ENCODE data around the gene GPRC5C.

- TF ChIP-seq POLR2A (IDR thresholded peaks at IDR 0.05; ENCODE audit: low read depth, low read length) = no peak
- no peak for TF ChIP-seq CTCF (IDR thresholded peaks at IDR 0.05; ENCODE audit: extremely low read depth in 1 of 2, insufficient read depth in 1 of 2, low read depth in 1 of 2, low read length in 2 of 2)
- TF ChIP-seq EZH2 (IDR thresholded peaks at IDR 0.05; ENCODE audit: borderline replicate concordance, low read depth, low read length, severe bottlenecking) = no peak
- TF ChIP-seq MAX (IDR thresholded peaks at IDR 0.05; ENCODE audit: insufficient read depth, insufficient read length) = no peak
- no peak for TF ChIP-seq FOS (IDR thresholded peaks at IDR 0.05; ENCODE audit: borderline replicate concordance, insufficient read depth, low read length)
- TF ChIP-seq POLR2AphosphoS5 (IDR thresholded peaks at IDR 0.05; ENCODE audit: insufficient read depth, low read depth, low read length) = no peak
These were observed 48.7 kb upstream of the GPRC5C start for GRCh38 chr17:74383141-74383540.
